NCI-H526 treated with DMSO at 0.1 percent for 48 hours (cell line): ENCODE measurements around the gene MAML3.

Source experiments
- DNase-seq: peaks from one replicate; lab custom pipeline; 2025; lab: John Stamatoyannopoulos, UW

Gene MAML3

GRCh38 chr4:139781066-139781465 lies 372.9 kb downstream of the MAML3 start:
- no peak for DNase-seq

- no peak for DNase-seq
Measured at GRCh38 chr4:139779691-139780090, 374.3 kb downstream of the MAML3 start.

- no peak for DNase-seq
Measured at GRCh38 chr4:139777757-139778156, 376.2 kb downstream of the MAML3 start.

GRCh38 chr4:139776235-139776634 lies 377.7 kb downstream of the MAML3 start:
- no peak for DNase-seq

- DNase-seq, result no peak
Measured at GRCh38 chr4:139774759-139775487, 379.1 kb downstream of the MAML3 start.

DNA sequence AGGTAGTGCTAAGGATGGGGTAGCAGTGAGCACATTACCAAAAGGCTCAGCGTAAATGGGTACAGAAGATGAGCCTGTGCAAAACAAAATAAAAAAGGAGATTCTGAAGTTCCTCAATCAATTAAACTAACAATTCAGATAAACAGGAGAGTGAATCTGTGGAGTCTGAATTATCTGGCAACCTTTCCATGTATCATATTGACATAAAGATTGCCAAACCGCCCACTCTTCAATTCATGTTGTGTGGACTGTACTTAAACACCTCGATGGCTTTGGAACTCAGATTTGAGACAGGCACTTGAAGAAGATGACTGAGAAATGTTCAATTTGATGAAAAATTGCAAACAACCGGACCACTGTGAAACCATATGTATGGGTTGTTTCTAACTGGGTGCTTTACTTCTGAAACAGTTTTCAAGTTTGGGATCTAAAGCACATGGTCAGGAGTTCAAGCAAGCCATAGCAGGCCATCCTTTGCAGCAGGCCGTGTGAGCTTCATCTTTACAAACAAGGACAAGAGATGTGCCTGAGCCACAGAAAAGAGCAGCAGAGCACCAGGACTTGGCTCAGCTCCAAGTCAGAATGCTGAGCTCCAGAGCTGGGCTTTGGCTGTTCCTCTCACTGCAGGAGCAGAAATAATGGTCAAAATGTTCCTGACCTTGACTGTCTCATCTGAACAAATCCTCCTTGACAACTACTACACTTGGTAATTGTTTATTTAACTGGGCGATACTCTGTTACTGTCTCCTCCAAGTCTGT lies 380.2 kb downstream of the MAML3 start:
- DNase-seq, result no peak

GRCh38 chr4:139770361-139770760 lies 383.6 kb downstream of the MAML3 start:
- no peak for DNase-seq

DNA sequence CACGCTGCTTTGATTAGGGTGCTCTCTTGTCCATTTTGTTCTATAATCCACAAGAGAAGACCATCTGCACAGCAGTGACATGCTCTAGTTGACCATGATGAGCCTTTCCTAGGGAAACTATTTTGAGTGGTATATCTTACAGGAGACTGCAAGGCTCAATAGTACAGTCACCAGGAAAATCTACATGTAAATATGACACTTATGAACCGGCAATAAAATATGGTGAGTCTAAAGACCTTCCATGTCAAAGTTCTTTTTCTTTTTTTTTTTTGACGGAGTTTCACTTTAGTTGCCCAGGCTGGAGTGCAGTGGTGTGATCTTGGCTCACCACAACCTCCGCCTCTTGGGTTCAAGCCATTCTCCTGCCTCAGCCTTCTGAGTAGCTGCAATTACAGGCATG lies 384.6 kb downstream of the MAML3 start:
- DNase-seq, result no peak

DNA sequence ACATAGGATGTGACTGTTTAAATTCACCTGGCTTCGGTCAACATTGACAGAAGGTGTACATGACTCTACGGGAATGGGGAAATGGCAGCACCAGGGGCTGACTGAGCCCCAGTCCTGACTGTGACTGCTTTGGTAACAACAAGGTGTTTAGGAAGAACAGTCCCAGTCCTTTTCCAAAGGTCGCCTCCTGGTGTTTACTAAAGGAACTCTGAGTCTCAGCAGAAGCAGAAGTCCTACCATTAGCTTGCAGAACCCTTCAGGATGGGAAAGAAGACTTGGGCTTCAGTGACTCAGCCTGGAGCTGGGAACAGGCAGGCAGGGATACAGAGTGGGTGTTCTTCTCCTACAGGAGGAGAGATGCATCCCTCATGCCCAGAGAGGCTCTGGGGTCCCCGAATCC lies 385.1 kb downstream of the MAML3 start:
- DNase-seq, result no peak

- no peak for DNase-seq
Measured at GRCh38 chr4:139768366-139768765, 385.6 kb downstream of the MAML3 start.

DNA sequence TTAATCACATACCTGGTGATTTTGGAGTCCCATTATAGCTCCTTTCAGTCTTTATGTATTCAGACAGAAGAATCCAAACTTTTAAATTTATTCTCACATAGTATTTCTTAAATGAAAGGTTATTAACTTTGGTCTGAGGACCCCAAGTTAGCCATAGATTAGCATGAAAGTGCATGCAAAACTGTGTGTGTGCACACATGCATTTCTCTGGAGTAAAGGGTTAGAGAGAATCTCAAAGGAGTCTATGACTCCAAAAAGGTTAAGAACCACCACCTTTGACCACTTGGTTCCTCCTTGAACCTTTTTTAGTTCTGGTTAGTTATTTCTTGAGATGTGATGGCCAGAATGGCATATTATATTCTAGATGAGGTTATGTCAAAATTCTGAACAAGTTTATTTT lies 386.4 kb downstream of the MAML3 start:
- no peak for DNase-seq

DNA sequence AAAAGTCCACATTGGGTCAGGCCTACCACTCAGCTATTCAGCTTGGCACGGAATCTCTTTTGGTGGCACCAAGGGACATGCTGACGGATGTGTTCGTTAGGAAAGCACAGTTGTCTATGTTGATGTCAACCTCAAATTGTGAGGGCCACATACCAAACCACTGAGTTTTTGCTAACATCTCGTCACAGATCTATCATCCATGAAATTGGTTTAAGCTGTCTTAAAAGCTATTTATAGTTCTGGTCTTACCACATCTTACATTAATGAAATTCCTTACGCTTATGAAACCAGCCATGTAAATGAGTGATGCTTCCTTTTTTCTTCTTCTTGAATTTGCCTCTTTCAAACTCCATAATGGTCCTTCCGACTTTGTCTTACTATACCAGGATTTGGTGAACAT lies 386.8 kb downstream of the MAML3 start:
- DNase-seq, result no peak

GRCh38 chr4:139764686-139765310 lies 389.2 kb downstream of the MAML3 start:
- no peak for DNase-seq

DNA sequence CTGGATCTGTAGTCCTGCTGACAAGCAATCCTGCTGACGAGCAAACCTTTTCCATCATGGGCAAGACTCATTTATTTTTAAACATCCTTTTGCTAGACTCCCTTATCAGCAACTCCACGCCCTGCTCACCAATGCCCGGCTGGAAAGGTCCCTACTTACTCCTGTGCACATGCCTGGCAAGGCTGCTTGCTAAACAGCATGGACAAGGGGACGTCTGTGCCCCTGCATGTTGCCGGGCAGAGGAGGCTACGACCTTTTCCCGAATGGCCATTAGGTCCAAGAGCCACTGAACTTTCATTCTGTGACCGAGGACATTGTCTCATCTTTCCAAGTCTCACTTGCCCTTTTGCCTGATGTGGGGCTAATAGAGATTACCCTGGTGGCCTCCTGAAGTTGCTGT lies 389.8 kb downstream of the MAML3 start:
- no peak for DNase-seq

- DNase-seq, result peak; percentile 8
Measured at GRCh38 chr4:139763672-139764071, 390.3 kb downstream of the MAML3 start.

DNA sequence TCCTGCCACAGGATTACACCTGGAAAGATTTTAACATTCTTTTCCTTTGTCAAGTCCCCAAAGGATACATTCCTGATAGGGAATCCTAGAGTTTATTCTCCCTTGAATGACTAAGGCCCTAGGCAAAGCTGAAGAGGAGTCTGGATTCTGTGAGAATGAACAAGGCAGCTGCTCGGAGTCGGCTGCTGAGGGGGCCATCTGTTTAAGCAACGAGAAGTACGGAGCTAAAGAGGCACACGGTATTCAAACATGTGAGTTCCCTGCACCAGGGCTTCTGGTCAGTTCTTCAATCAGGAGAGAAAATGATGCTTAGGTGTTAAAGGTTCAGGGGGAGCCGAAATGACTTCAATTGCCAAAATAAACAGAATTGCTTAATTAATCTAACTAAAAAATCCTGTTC lies 390.8 kb downstream of the MAML3 start:
- no peak for DNase-seq

GRCh38 chr4:139762720-139763119 lies 391.3 kb downstream of the MAML3 start:
- no peak for DNase-seq

- peak; percentile 53 for DNase-seq
Measured at GRCh38 chr4:139761461-139761860, 392.5 kb downstream of the MAML3 start.

DNA sequence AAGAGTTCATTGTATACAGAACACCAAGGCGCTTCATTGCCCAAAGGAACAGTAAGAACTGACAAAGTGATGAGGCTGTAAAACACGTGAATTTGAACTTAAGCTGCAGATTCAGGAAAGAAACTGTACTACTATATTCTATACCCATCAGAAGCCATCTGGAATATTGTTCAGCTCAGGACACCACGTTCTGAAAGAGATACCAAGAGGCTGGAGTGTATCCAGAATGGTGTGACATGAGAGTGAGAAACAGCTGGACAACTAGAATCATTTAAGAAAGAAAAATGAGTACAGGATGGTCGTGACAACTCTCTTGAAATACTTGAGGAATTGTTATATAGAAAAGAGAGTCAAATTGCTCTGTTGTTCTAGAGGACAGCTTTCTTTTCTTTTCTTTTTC lies 393.4 kb downstream of the MAML3 start:
- DNase-seq, result no peak

GRCh38 chr4:139759097-139759496 lies 394.9 kb downstream of the MAML3 start:
- no peak for DNase-seq

DNA sequence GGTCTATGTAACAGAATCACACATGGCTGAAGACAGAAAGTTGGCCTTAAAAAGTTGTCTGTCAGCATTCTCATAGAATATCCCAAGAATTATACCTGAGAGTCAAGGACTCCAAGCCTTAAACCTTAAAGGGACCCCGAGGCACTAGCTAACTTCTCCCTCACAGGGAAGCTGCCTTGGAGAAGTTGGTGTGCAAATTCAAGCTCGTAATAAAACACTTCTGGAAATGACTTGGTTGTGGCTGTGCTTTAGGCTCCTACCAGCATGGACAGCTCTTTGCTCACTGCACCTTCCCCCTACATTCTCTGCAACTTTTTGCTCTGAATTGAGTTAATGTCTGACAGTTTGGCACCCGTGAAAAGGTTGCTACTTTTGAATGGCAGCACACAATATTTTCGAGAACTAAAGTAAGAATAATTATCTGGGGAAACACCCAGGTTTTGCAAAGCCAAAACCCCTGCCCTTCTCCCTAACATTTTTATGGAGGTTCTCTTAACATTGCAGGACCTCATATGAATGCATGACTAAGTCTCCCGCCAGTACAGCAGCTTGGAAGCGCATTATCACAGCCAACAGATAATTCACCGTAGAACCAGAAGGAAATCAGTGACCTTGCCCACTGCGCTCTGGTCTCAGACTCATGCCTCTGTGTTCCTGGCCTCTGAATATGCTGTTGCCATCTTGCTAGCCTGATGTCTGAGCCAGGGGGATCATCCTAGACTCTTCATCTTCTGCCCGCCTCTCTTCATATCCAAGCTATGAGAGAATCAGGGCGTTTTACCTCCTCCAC lies 397.4 kb downstream of the MAML3 start:
- DNase-seq, result no peak

DNA sequence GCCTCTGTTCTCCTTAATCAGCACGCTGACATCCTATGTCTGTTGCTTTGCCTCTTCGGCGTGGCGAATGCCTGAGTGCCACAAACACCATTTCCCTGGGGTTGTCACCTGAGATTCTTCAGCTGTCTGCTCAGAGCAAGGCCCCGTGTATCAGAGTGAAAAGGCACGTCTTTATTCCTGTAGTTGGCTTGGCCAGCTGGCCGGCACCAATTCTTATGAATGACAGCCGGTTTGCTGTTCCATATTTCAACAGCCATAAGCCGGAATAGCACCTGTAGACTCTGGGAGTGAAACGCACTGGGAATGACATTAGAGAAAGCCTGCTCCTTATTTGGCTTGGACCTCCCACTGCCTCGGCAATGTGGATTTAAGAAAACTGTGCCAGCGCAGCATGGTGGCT lies 399.0 kb downstream of the MAML3 start:
- DNase-seq, result no peak
